GM12878 (cell line): ENCODE data around the gene MSI2. TPM values are rescaled to one million over a fixed set of nuclear protein-coding genes. Genes with fewer than 3 reads are reported as not detected.

ENCODE experiments used
- ATAC-seq: fragments of 200-7000 bp; cut with Tn5 transposase; 3 replicates; pipeline ENCODE4 v1.9.1; 2020; ENCODE audit warnings: mild to moderate bottlenecking, moderate library complexity
- BruUV-seq: library from RNA; stranded (reverse); fragments of 400-500 nt; replicated peaks from 2 replicates; lab custom pipeline; 2021; lab: Mats Ljungman, UMichigan
- CTCF ChIA-PET: fragments of 300-600 bp; sonication (Branson Sonifier 250); formaldehyde crosslinking; extraction: SDS; loops from one replicate; lab custom pipeline; 2021; ENCODE audit warnings: inconsistent platforms; lab: Yijun Ruan, JAX
- POLR2A ChIA-PET: fragments of 350-600 bp; formaldehyde crosslinking; extraction: SDS; loops from one replicate; lab custom pipeline; 2021; ENCODE audit warnings: inconsistent platforms; lab: Charles Lee
- RAD21 ChIA-PET: fragments of 300-600 bp; sonication (Branson Sonifier 250); formaldehyde crosslinking; loops from one replicate; lab custom pipeline; 2023; ENCODE audit warnings: antibody characterized with exemption; ENCODE audit not compliant: unreplicated experiment; lab: Charles Lee
- SMC1A ChIA-PET: fragments of 300-600 bp; sonication (Branson Sonifier 250); formaldehyde crosslinking; loops from one replicate; lab custom pipeline; 2023; ENCODE audit not compliant: unreplicated experiment, uncharacterized antibody; lab: Charles Lee
- DNase-seq: peaks from one replicate; pipeline ENCODE4 v3.0.0-alpha.2; 2011; ENCODE audit warnings: low read depth, low spot score
- FAIRE-seq: peaks from 3 replicates; lab custom pipeline; 2011; peaks lifted over from hg19 to GRCh38; lab: Jason Lieb, UNC
- H2AFZ ChIP-seq: 2 replicates; pipeline ENCODE4 v1.6.0; 2011; ENCODE audit warnings: low read depth, low read length, control low read depth; ENCODE audit not compliant: control insufficient read depth
- H3K27ac ChIP-seq: 2 replicates; pipeline ENCODE4 v1.5.1; 2011; ENCODE audit warnings: control low read depth; ENCODE audit not compliant: control insufficient read depth, insufficient read depth
- H3K27me3 ChIP-seq, 2 experiments: replicated peaks in 1 of 2; 2 replicates each; pipeline versions ENCODE4 v1.6.0 to v1.6.1; 2011; ENCODE audit warnings: low read length in 1 of 2; ENCODE audit not compliant: control insufficient read depth in 2 of 2, insufficient read depth in 2 of 2
- H3K36me3 ChIP-seq, 2 experiments: 2 replicates each; pipeline ENCODE4 v1.5.1; 2011; ENCODE audit warnings: low read length in 1 of 2; ENCODE audit not compliant: control insufficient read depth in 2 of 2, insufficient read depth in 2 of 2
- H3K4me1 ChIP-seq: 2 replicates; pipeline ENCODE4 v1.6.1; 2011; ENCODE audit warnings: mild to moderate bottlenecking, low read length, moderate library complexity, mixed read lengths; ENCODE audit not compliant: control insufficient read depth, insufficient read depth
- H3K4me2 ChIP-seq: 2 replicates; pipeline ENCODE4 v1.6.0; 2011; ENCODE audit warnings: control low read depth; ENCODE audit not compliant: control insufficient read depth, insufficient read depth
- H3K4me3 ChIP-seq: fragments of 200-600 bp; sonication (generic); 2 replicates; pipeline ENCODE4 v1.5.1; 2016
- H3K79me2 ChIP-seq: 2 replicates; pipeline ENCODE4 v1.6.0; 2011; ENCODE audit warnings: low read length; ENCODE audit not compliant: control insufficient read depth, insufficient read depth
- H3K9ac ChIP-seq: 2 replicates; pipeline ENCODE4 v1.8.0; 2011; ENCODE audit warnings: low read length, control low read depth, mixed read lengths; ENCODE audit not compliant: control insufficient read depth, insufficient read depth
- H3K9me3 ChIP-seq: replicated peaks from 3 replicates; pipeline ENCODE4 v1.5.1; 2011; ENCODE audit warnings: mild to moderate bottlenecking, low read length; ENCODE audit not compliant: control insufficient read depth, insufficient read depth
- H4K20me1 ChIP-seq: 2 replicates; pipeline ENCODE4 v1.6.0; 2011; ENCODE audit not compliant: control insufficient read depth, insufficient read depth
- CHD1 ChIP-seq: IDR thresholded peaks from 2 replicates; pipeline ENCODE4 v1.6.1; 2012; ENCODE audit warnings: low read depth, low read length, improper control_type of control experiment
- PKNOX1 ChIP-seq: fragments of 450-650 bp; IDR thresholded peaks from 2 replicates; pipeline ENCODE4 v1.6.1; 2016; ENCODE audit warnings: mild to moderate bottlenecking
- WRNIP1 ChIP-seq: IDR thresholded peaks from 2 replicates; pipeline ENCODE4 v1.6.1; 2011; ENCODE audit warnings: low read depth, low read length, improper control_type of control experiment, borderline replicate concordance
- YY1 ChIP-seq: IDR thresholded peaks from 2 replicates; pipeline ENCODE4 v1.6.1; 2011; ENCODE audit warnings: low read depth, mild to moderate bottlenecking, low read length
- ZNF24 ChIP-seq: fragments of 450-650 bp; IDR thresholded peaks from 2 replicates; pipeline ENCODE4 v1.6.1; 2017; ENCODE audit warnings: antibody characterized with exemption, mild to moderate bottlenecking
- whole genome bisulfite sequencing: methylation state at CpG from one replicate; pipeline ENCODE4 v1.1.6; 2016; ENCODE audit warnings: low lambda C conversion rate; ENCODE audit not compliant: insufficient replicate concordance, insufficient coverage; ENCODE audit errors: missing lambda C conversion rate; 5-methylcytosine and 5-hydroxymethylcytosine counted together
- in situ Hi-C: fragments of 300-500 bp; cut with MboI; formaldehyde crosslinking; loops from 9 replicates; pipeline ENCODE4 v1.14.3; 2018; ENCODE audit warnings: mixed read lengths
- intact Hi-C: fragments of 100-400 bp; cut with micrococcal nuclease; formaldehyde crosslinking; loops from one replicate; pipeline ENCODE4 v1.14.2; 2022; ENCODE audit not compliant: unreplicated experiment
- polyA plus RNA-seq, 11 experiments: library from polyadenylated mRNA; depleted of rRNA in 4 of 11; unstranded in 6 of 11; stranded (reverse) in 5 of 11; fragments of >200 nt; fragmentation: Nextera tagmentation in 4 of 11; fragmentation: Illumina TruSeq in 1 of 11; extraction: Ambion mirVana in 4 of 11; extraction: Trizol in 1 of 11; gene quantifications; 1 replicate in 1 of 11; 2 replicates in 10 of 11; pipeline versions ENCODE4 v1.2.1 to v1.2.3, GENCODE V29; 2011 to 2016; ENCODE audit warnings: inconsistent platforms in 2 of 11, missing spikeins in 2 of 11, low read depth in 1 of 11
- total RNA-seq, 4 experiments: library from RNA; depleted of rRNA in 3 of 4; stranded (reverse); fragments of >200 nt in 3 of 4; fragmentation: Illumina TruSeq in 1 of 4; extraction: Trizol in 1 of 4; gene quantifications; 2 replicates each; pipeline versions ENCODE4 v1.2.1 to v1.2.3, GENCODE V29; 2013 to 2021

Gene MSI2
- total and polyA plus RNA-seq, 10 of the 15 experiments (the other 5 are each of a cell fraction or from before 2014, with no cell fraction given), result 6.1 to 76.1 (median 42.0) TPM

GRCh38 chr17:57721967-57722703, 465.8 kb downstream of the MSI2 start:
- DNase-seq, result no peak
- RAD21 ChIA-PET, result no interaction called here
- in situ Hi-C loops, result no loop called here
- H3K27ac ChIP-seq, result no peak overlapping the region
- BruUV-seq, result no TSS peak
- FAIRE-seq, result no peak
- POLR2A ChIA-PET, result interaction anchor here (0.5 kb wide), 1 partner anchor 578 kb away, joined by 4 read pairs; no protein-coding TSS in a partner anchor
- H3K27me3 ChIP-seq, result no peaks in the 10 kb centered on the region; a peak in 1 of 4 replicates
- no peaks in the 10 kb centered on the region for H4K20me1 ChIP-seq
- no peaks in the 10 kb centered on the region for H3K36me3 ChIP-seq
- no peak overlapping the region for H2AFZ ChIP-seq
- no peaks in the 10 kb centered on the region for H3K9me3 ChIP-seq
- TF ChIP-seq ZNF24 (peak; percentile 74), WRNIP1 (no peak)
- TF ChIP-seq, all 136 proteins: peak for 1
- Histone ChIP-seq H3K9ac (no peak overlapping the region), H3K4me3 (no peak overlapping the region), H3K79me2 (no peaks in the 10 kb centered on the region), H3K4me2 (no peak overlapping the region), H3K4me1 (peaks cover 18% of the 10 kb centered on the region)
- 49% methylated on average over 3 of the region's 3 CpGs for WGBS
- ChIA-PET CTCF (no interaction called here), SMC1A (interaction anchor here (0.6 to 1.6 kb wide), 2 partner anchors 9 to 16 kb away, joined by 3 read pairs; no protein-coding TSS in a partner anchor)
- no peak for ATAC-seq
- intact Hi-C loops, result no loop called here

- Histone ChIP-seq H3K4me1 (peaks cover 18% of the 10 kb centered on the region), H3K36me3 (no peaks in the 10 kb centered on the region), H3K9me3 (no peaks in the 10 kb centered on the region), H3K4me2 (no peak overlapping the region), H3K9ac (no peak overlapping the region), H3K79me2 (no peaks in the 10 kb centered on the region), H4K20me1 (no peaks in the 10 kb centered on the region; the same call in 1 of the 2 replicates), H2AFZ (no peak overlapping the region), H3K4me3 (no peak overlapping the region), H3K27ac (no peak overlapping the region), H3K27me3 (no peaks in the 10 kb centered on the region; a peak in 1 of 4 replicates)
- no peak for ATAC-seq
- ChIA-PET POLR2A (interaction anchor here (0.5 kb wide), 1 partner anchor 579 kb away, joined by 4 read pairs; no protein-coding TSS in a partner anchor), SMC1A (interaction anchor here (1.6 kb wide), 1 partner anchor 17 kb away, joined by 3 read pairs; no protein-coding TSS in a partner anchor), RAD21 (no interaction called here), CTCF (no interaction called here)
- WGBS, result 66% methylated on average over 7 of the region's 7 CpGs
- DNase-seq, result no peak
- no peak for FAIRE-seq
- in situ Hi-C loops (no loop called here), intact Hi-C loops (no loop called here)
- TF ChIP-seq CHD1 (no peak), PKNOX1 (no peak), YY1 (no peak)
- no TSS peak for BruUV-seq
These were observed 466.4 kb downstream of the MSI2 start for GRCh38 chr17:57722704-57723043.
